HepG2 (cell line): Measurements from ENCODE around the gene KAT7. TPM values are rescaled to one million over a fixed set of nuclear protein-coding genes. Genes with fewer than 3 reads are reported as not detected.

Experiments
- ATAC-seq: fragments of 200-7000 bp; cut with Tn5 transposase; 3 replicates; pipeline ENCODE4 v1.9.1; 2020; ENCODE audit warnings: mild to moderate bottlenecking, moderate library complexity
- BruUV-seq: library from RNA; stranded (reverse); fragments of 400-500 nt; replicated peaks from 2 replicates; lab custom pipeline; 2021; lab: Mats Ljungman, UMichigan
- CTCF ChIA-PET: fragments of 300-600 bp; formaldehyde crosslinking; extraction: SDS; loops from one replicate; lab custom pipeline; 2021; ENCODE audit warnings: low total read pairs, inconsistent platforms, low intra/inter-chr PET ratio; lab: Yijun Ruan, JAX
- POLR2A ChIA-PET: fragments of 350-600 bp; sonication (Branson Sonifier 250); formaldehyde crosslinking; loops from one replicate; lab custom pipeline; 2020; ENCODE audit warnings: antibody characterized with exemption, inconsistent platforms; lab: Yijun Ruan, JAX
- DNase-seq: peaks from one replicate; pipeline ENCODE4 v3.0.0-alpha.2; 2015; ENCODE audit warnings: low spot score
- FAIRE-seq: peaks from 3 replicates; lab custom pipeline; 2011; peaks lifted over from hg19 to GRCh38; lab: Jason Lieb, UNC
- H2AFZ ChIP-seq: one replicate; pipeline ENCODE4 v1.6.1; 2011; ENCODE audit warnings: low read length, inconsistent platforms
- H3K27ac ChIP-seq: fragments of 300-600 bp; 3 replicates; pipeline ENCODE4 v1.8.0; 2011; ENCODE audit warnings: mixed run types, mild to moderate bottlenecking, mixed read lengths, low read length, inconsistent platforms; ENCODE audit not compliant: insufficient read depth; ENCODE audit errors: extremely low read length
- H3K27me3 ChIP-seq, 2 experiments: fragments of 200-600 bp in 1 of 2; 2 replicates in 1 of 2; 3 replicates in 1 of 2; pipeline versions ENCODE4 v1.6.0 to v1.8.0; 2011; ENCODE audit warnings: low read length in 2 of 2, mild to moderate bottlenecking in 2 of 2, moderate library complexity in 2 of 2, inconsistent platforms in 1 of 2; ENCODE audit not compliant: insufficient read depth in 2 of 2, control insufficient read depth in 1 of 2
- H3K36me3 ChIP-seq, 2 experiments: fragments of 200-600 bp in 1 of 2; replicated peaks in 1 of 2; 2 replicates in 1 of 2; 3 replicates in 1 of 2; pipeline versions ENCODE4 v1.5.1 to v1.8.0; 2011; ENCODE audit warnings: low read length in 2 of 2, inconsistent platforms in 1 of 2; ENCODE audit not compliant: insufficient read depth in 2 of 2, control insufficient read depth in 1 of 2
- H3K4me1 ChIP-seq: 2 replicates; pipeline ENCODE4 v1.5.1; 2012; ENCODE audit warnings: low read length, inconsistent platforms; ENCODE audit not compliant: insufficient read depth
- H3K4me2 ChIP-seq: 2 replicates; pipeline ENCODE4 v1.6.0; 2011; ENCODE audit warnings: low read depth, low read length, inconsistent platforms
- H3K4me3 ChIP-seq, 3 experiments: fragments of 200-600 bp in 1 of 3; sonication (generic), shearing (Covaris generic) in 1 of 3; replicated peaks in 1 of 3; 2 replicates each; pipeline ENCODE4 v1.5.1; 2011 to 2016; ENCODE audit warnings: low read length in 3 of 3, inconsistent platforms in 2 of 3, low read depth in 2 of 3, mild to moderate bottlenecking in 2 of 3, control low read depth in 1 of 3, mixed read lengths in 1 of 3; ENCODE audit not compliant: insufficient read depth in 1 of 3
- H3K79me2 ChIP-seq: one replicate; pipeline ENCODE4 v1.6.1; 2011; ENCODE audit warnings: low read length, inconsistent platforms; ENCODE audit not compliant: insufficient read depth
- H3K9ac ChIP-seq: 2 replicates; pipeline ENCODE4 v1.6.0; 2011; ENCODE audit warnings: mild to moderate bottlenecking, low read depth, low read length, inconsistent platforms; ENCODE audit not compliant: insufficient read depth
- H3K9me3 ChIP-seq: 2 replicates; pipeline ENCODE4 v1.5.1; 2012; ENCODE audit warnings: mild to moderate bottlenecking, low read length
- H4K20me1 ChIP-seq: 2 replicates; pipeline ENCODE4 v1.6.0; 2011; ENCODE audit warnings: inconsistent platforms, mild to moderate bottlenecking, low read length, moderate library complexity; ENCODE audit not compliant: insufficient read depth
- ATF7 ChIP-seq, 2 experiments: fragments of 450-650 bp in 1 of 2; sonication (generic) in 1 of 2; formaldehyde crosslinking in 1 of 2; IDR thresholded peaks; 2 replicates each; pipeline versions ENCODE4 v1.4.0 to v1.6.1; 2016 to 2020; ENCODE audit warnings: antibody characterized with exemption in 1 of 2, mild to moderate bottlenecking in 1 of 2, missing genetic modification reagents in 1 of 2
- CENPX ChIP-seq: sonication (generic); formaldehyde crosslinking; IDR thresholded peaks from 2 replicates; pipeline ENCODE4 v1.9.0; 2021; ENCODE audit warnings: mild to moderate bottlenecking, missing genetic modification reagents, moderate library complexity
- IRX3 ChIP-seq: sonication (generic); formaldehyde crosslinking; IDR thresholded peaks from 2 replicates; pipeline ENCODE4 v1.8.1; 2023; ENCODE audit warnings: mild to moderate bottlenecking, low read depth, missing genetic modification reagents, borderline replicate concordance
- NFKBIZ ChIP-seq: IDR thresholded peaks from 2 replicates; pipeline ENCODE4 v1.6.1; 2018; ENCODE audit warnings: missing genetic modification reagents, missing compliant biosample characterization
- PREB ChIP-seq: sonication (generic); formaldehyde crosslinking; IDR thresholded peaks from 2 replicates; pipeline ENCODE4 v1.4.0; 2020; ENCODE audit warnings: missing genetic modification reagents
- RARG ChIP-seq: sonication (generic); formaldehyde crosslinking; IDR thresholded peaks from 2 replicates; pipeline ENCODE4 v1.4.0; 2020; ENCODE audit warnings: low read depth, mild to moderate bottlenecking, missing genetic modification reagents
- ZFX ChIP-seq: sonication (generic); formaldehyde crosslinking; IDR thresholded peaks from 2 replicates; pipeline ENCODE4 v1.4.0; 2020; ENCODE audit warnings: mild to moderate bottlenecking, low read depth, missing genetic modification reagents, moderate library complexity
- ZNF224 ChIP-seq: sonication (generic); formaldehyde crosslinking; IDR thresholded peaks from 2 replicates; pipeline ENCODE4 v1.5.0; 2020; ENCODE audit warnings: mild to moderate bottlenecking, missing genetic modification reagents
- ZNF263 ChIP-seq: sonication (generic); formaldehyde crosslinking; IDR thresholded peaks from 2 replicates; pipeline ENCODE4 v1.4.0; 2020; ENCODE audit warnings: missing genetic modification reagents
- ZNF318 ChIP-seq: sonication (generic); formaldehyde crosslinking; IDR thresholded peaks from 2 replicates; pipeline ENCODE4 v1.4.0; 2020; ENCODE audit warnings: mild to moderate bottlenecking, missing genetic modification reagents
- ZNF432 ChIP-seq: sonication (generic); formaldehyde crosslinking; IDR thresholded peaks from 2 replicates; pipeline ENCODE4 v1.5.0; 2020; ENCODE audit warnings: missing genetic modification reagents, mild to moderate bottlenecking, borderline replicate concordance
- ZNF549 ChIP-seq: sonication (generic); formaldehyde crosslinking; IDR thresholded peaks from 2 replicates; pipeline ENCODE4 v1.5.0; 2020; ENCODE audit warnings: missing genetic modification reagents
- ZNF619 ChIP-seq: sonication (generic); formaldehyde crosslinking; IDR thresholded peaks from 2 replicates; pipeline ENCODE4 v1.4.0; 2020; ENCODE audit warnings: mild to moderate bottlenecking, missing genetic modification reagents
- WGBS: methylation state at CpG from one replicate; pipeline ENCODE4 v1.1.6; 2017; ENCODE audit warnings: low lambda C conversion rate; 5-methylcytosine and 5-hydroxymethylcytosine counted together
- in situ Hi-C: cut with HindIII; loops from 2 replicates; pipeline ENCODE4 v1.10.0; 2017; ENCODE audit warnings: low pct_unique_long_range_greater_than_20kb; ENCODE audit not compliant: extremely low pct_ligation_motif_present
- intact Hi-C: fragments of 100-400 bp; cut with micrococcal nuclease; formaldehyde crosslinking; loops from one replicate; pipeline ENCODE4 v1.10.0; 2022; ENCODE audit not compliant: unreplicated experiment
- polyA plus RNA-seq, 8 experiments: library from polyadenylated mRNA; depleted of rRNA in 3 of 8; stranded (reverse) in 7 of 8; unstranded in 1 of 8; fragments of >200 nt; fragmentation: Illumina TruSeq in 4 of 8; extraction: Trizol in 4 of 8; gene quantifications; 2 replicates each; pipeline versions ENCODE4 v1.2.1 to v1.2.3, GENCODE V29; 2011 to 2016; ENCODE audit warnings: low read depth in 4 of 8, missing spikeins in 1 of 8, mixed read lengths in 1 of 8; ENCODE audit not compliant: insufficient read depth in 1 of 8
- total RNA-seq, 5 experiments: library from RNA; depleted of rRNA; stranded (reverse); fragments of >200 nt; fragmentation: Illumina TruSeq; extraction: Trizol; gene quantifications; 2 replicates each; pipeline ENCODE4 v1.2.3, GENCODE V29; 2016; ENCODE audit warnings: low read depth in 1 of 5

The KAT7 gene
- total and polyA plus RNA-seq, 2 of the 13 experiments (the other 11 are each of a cell fraction or from before 2014, with no cell fraction given): 21.2 to 39.2 TPM

GRCh38 chr17:49859991-49860953, 71.8 kb downstream of the KAT7 start:
- POLR2A ChIA-PET: interaction anchor here (1.2 to 1.3 kb wide), 2 partner anchors 96 to 138 kb away, joined by 5 read pairs; partner anchors contain the start of gene FAM117A
- peak; percentile 67 for FAIRE-seq
- 22% methylated on average over 15 of the region's 20 CpGs for WGBS
- TF ChIP-seq ZNF224 (CRISPR knock-in tag) (0 out of 2 replicates have a peak, but pooled peaks have one; percentile 35), ZFX (CRISPR knock-in tag) (peak; percentile 55; the same call in 1 of the 2 replicates), PREB (CRISPR knock-in tag) (no peak), ZNF432 (no peak), CENPX (no peak), ZNF318 (CRISPR knock-in tag) (no peak), ZNF263 (CRISPR knock-in tag) (no peak), ZNF549 (CRISPR knock-in tag) (no peak), RARG (no peak), NFKBIZ (CRISPR knock-in tag) (no peak), ATF7 (IDR thresholded peaks at IDR 0.05) (no peak), ATF7 (CRISPR knock-in tag; IDR thresholded peaks at IDR 0.05) (no peak), IRX3 (CRISPR knock-in tag) (no peak), ZNF619 (CRISPR knock-in tag) (no peak)

More at GRCh38 chr17:49859991-49860953, 71.8 kb downstream of the KAT7 start:
- Histone ChIP-seq H3K79me2 (no peaks in the 10 kb centered on the region), H3K36me3 (no peaks in the 10 kb centered on the region), H3K9ac (no peak overlapping the region), H3K4me1 (peaks cover 44% of the 10 kb centered on the region), H3K27me3 (peaks cover 0 to 12% of the 10 kb centered on the region in 2 experiments; a peak in 1 of 5 replicates), H2AFZ (no peak overlapping the region), H3K4me2 (0 out of 2 replicates have a peak overlapping the region, but pooled peaks have one; percentile 9), H4K20me1 (no peaks in the 10 kb centered on the region), H3K4me3 (no peak overlapping the region), H3K27ac (no peak overlapping the region), H3K9me3 (no peaks in the 10 kb centered on the region)
- CTCF ChIA-PET: interaction anchor here (0.8 to 5.0 kb wide), 9 partner anchors 8 to 219 kb away, joined by 3 to 284 read pairs (median 5); partner anchors contain the start of gene DLX3
- in situ Hi-C loops: loop anchor here (5.0 to 10.0 kb wide), 2 partner anchors 137 to 225 kb away; partner anchors contain the start of gene DLX3
- ATAC-seq (peak; percentile 75), DNase-seq (peak; percentile 70)
- intact Hi-C loops: loop anchor here (1.0 to 10.0 kb wide), 3 partner anchors 138 to 295 kb away; no protein-coding TSS in a partner anchor
- no TSS peak for BruUV-seq
